GM18951 (cell line): ENCODE results near the gene SAA4.
A peak's percentile ranks its signal among the peaks of the same experiment; 100 is the strongest.
"Not testable (repeated sequence)": the region's sequence is repeated elsewhere in the genome, so short reads cannot be mapped to it uniquely, and the experiment has no call there.

Source experiments
- POLR2A ChIP-seq: IDR thresholded peaks from 4 replicates; pipeline ENCODE4 v1.6.1; 2011; ENCODE audit warnings: mild to moderate bottlenecking; ENCODE audit not compliant: insufficient read length, insufficient read depth; ENCODE audit errors: extremely low read depth
- in situ Hi-C: fragments of 300-500 bp; cut with MboI; formaldehyde crosslinking; loops from one replicate; pipeline ENCODE4 v1.12.0; 2022; ENCODE audit warnings: low sequenced_read_pairs, mixed read lengths, inconsistent platforms; ENCODE audit not compliant: unreplicated experiment

The SAA4 gene

DNA sequence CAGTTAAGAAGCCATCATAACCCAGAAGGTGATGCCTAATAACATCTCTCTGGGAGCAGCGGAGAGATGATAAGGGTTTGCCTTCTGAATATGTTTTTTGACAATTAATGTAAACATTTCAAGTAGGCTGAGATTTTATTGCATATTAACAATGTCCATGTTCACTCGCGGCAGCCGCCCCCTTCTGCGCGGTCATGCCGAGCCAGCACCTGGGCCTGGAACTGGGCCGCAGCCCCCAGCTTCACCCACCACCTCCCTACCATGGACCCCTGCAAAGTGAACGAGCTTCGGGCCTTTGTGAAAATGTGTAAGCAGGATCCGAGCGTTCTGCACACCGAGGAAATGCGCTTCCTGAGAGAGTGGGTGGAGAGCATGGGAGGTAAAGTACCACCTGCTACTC, 25.1 kb upstream of the SAA4 start:
- no peak for TF ChIP-seq POLR2A
- in situ Hi-C loops = no loop called here

DNA sequence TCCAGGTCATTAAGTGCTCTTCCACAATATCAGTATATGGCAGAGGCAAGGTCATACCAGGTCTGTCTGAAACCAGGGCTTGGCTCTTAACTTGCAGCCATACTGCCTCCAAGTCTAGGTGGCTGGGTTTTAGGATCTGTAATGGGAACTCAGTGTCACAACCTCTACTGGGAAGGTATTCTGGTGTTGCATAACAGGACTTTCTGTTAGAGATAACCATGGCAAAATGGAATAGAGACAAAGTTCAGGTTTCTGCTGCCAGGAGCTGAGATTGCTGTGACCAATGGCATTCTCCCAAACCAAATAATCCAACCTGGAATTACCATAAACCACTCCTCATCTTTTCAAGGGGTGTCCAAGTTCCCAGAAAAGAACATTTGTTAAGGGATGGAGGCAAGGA, 22.7 kb upstream of the SAA4 start:
- in situ Hi-C loops = no loop called here

DNA sequence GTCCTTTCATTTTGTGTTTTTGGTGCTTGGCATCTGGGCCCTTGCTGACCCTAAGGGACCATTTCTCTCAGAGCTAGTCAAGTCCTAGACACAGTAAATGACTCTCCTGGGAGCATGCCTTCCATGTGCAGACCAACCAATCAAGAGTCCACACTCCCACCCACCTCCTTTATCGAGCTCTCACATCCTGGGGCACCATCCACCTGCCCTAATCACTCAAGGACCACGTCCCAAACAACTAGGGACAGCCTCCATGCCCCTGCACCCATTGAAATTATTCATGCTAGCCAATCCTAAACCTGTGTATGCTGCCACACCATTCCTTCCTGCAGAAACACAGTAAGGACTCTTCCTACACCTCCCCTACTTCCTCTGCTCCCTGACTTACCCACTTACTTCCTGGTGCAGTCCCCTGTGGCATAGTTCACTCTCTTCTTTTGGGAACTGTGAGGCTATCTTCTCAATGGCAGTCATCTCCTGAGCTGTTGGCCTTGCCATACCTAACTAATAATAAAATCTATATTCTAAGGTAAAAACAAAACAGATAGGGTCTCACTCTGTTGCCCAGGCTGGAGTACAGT, 18.3 kb upstream of the SAA4 start:
- in situ Hi-C loops = no loop called here
- TF ChIP-seq POLR2A = no peak

More for the DNA sequence above, 22.7 kb upstream of the SAA4 start:
- no peak for TF ChIP-seq POLR2A

DNA sequence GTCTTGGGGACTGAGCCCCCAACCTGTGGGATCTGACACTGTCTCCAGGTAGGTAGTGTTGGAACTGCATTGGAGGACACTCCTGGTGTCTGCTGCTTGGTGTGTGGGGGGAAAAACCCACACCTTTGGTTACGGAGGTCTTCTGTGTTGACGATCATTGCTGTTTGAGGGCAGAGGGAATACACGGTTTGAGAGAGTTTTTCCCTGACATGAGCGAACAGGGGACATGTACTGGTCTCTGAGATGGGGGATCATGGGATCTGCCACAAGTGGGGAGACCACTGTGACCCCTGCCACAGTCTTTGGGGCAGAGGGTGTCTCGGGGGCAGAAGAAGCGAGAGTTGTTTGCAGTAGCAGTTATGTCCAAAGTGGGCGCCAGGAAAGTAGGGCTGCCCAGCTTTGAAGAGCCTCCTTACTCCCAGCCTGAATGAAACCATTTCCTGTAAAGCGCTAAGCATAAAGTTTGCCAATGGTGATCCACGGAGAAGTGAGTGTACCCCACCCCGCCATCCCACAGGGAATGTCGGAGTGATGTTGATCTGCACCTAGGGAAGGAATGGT, 17.3 kb upstream of the SAA4 start:
- TF ChIP-seq POLR2A = no peak
- in situ Hi-C loops = no loop called here

- in situ Hi-C loops = no loop called here
- TF ChIP-seq POLR2A = no peak
Observed at GRCh38 chr11:18253233-18253632, 16.6 kb upstream of the SAA4 start.

GRCh38 chr11:18248561-18248960, 12.0 kb upstream of the SAA4 start, which contains the start of gene SAA2:
SAA2 (minus strand) TSS chr11:18248668; CDS start chr11:18248011, 657 bp downstream.
- no peak for TF ChIP-seq POLR2A
- in situ Hi-C loops = no loop called here

DNA sequence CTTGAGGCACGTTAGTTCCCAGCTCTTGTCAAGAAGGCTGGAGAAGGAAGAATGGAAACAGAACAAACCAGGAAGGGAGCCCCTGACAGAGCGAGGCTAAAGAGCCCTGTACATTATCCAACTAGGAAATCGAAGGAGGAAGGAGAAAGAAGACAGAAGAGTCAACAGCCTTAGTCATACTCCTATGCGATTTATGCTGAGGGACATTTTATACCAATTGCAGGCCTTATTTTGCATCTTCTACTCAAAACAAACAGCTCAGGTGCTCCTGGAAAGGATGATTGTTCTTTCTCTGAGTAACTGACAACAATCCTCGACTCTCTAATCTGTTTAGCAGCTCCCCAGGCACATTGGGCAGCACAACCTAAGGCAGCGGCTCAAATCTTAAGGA, 10.6 kb upstream of the SAA4 start:
- in situ Hi-C loops = not testable (repeated sequence)

- peak; percentile 8 for TF ChIP-seq POLR2A
- in situ Hi-C loops = not testable (repeated sequence)
Observed at GRCh38 chr11:18246379-18247190, 10.0 kb upstream of the SAA4 start.

DNA sequence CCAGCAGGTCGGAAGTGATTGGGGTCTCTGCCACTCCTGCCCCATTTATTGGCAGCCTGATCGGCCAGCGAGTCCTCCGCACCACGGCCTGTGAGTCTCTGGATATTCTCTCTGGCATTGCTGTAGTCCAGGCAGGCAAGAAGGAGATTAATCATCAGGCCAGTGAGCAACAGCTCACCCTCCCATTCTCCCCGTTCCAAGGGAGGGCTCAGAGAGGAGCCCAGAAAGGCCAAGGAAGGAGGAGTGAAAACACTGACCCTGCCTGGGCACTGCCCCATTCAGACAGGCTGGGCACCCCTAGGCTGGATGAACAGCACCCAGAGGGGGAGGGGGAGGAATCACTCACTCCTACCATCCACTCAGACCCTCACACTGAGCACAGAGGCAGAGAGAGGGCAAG, 8.8 kb upstream of the SAA4 start:
- in situ Hi-C loops = no loop called here
- no peak for TF ChIP-seq POLR2A

DNA sequence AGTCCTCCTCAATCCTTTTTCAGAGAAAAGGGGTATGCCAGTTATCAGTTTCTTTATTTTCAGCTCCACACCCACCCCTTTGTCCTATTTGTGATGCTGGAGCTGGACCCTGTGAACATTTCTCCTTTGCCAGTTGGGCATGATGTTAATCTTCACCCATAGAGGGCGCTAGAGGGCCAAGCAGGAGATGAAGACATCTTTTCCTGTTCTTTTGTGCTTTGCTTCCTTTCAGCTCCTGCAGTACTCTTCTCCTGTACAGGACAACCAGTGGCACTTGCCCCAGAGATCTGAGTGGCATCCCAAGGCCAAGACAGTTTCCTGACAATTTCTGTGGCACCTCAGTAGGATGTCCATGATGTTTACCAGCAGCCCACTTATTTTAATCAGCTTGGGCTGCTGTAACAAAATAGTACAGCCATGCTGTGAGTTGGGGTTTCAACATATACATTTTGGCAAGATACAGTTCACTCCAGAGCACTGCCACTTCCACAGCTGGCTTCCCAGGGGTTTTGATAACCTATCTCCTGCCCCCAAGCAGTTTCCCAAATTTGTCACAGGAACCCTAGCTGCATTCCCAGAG, 7.3 kb upstream of the SAA4 start:
- TF ChIP-seq POLR2A = no peak
- in situ Hi-C loops = no loop called here

DNA sequence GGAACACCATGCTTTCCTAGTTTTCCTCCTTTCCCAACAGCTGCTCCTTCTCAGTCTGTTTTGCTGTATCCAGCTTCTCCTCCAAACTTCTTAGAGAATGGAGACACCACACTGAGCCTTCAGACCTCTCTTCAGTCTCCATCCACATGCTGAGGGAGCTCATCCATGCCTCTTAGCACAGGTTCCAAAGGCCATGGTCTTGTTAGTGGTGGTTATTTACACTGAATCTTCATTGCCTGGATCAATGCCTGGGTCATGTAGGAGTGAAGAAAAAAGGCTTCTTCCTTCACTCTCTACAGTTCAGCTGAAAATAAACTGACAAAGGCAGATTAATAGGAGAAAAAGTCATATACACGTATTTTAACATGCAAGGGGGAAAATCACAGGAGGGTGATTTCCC, 3.1 kb upstream of the SAA4 start:
- in situ Hi-C loops = no loop called here

GRCh38 chr11:18235394-18236334, 938 bp downstream of the SAA4 start:
- no peak for TF ChIP-seq POLR2A
- in situ Hi-C loops = no loop called here

More for the DNA sequence above, 3.1 kb upstream of the SAA4 start:
- TF ChIP-seq POLR2A = no peak

GRCh38 chr11:18233912-18234311, 2.7 kb downstream of the SAA4 start:
- in situ Hi-C loops = no loop called here
- TF ChIP-seq POLR2A = no peak
